ENCODE data around the gene DNAJB7.

GRCh38 chr22:40877488-40877887 is 15.6 kb upstream of the DNAJB7 start:
- TF ChIP-seq CTCF (conservative IDR thresholded peaks at IDR 0.05 in 1 of 2, IDR thresholded peaks at IDR 0.05 in 1 of 2; ENCODE audit: extremely low read depth in 1 of 2, insufficient read depth in 1 of 2, low read depth in 1 of 2, low read length in 2 of 2), result no peak
- no peak for TF ChIP-seq EZH2 (IDR thresholded peaks at IDR 0.05; ENCODE audit: borderline replicate concordance, low read length)

Data from mammary epithelial cell (primary cell).